ENCODE results near the gene DLG2. TPM values are rescaled to one million over a fixed set of nuclear protein-coding genes. Genes with fewer than 3 reads are reported as not detected.

DLG2 gene
- total RNA-seq, 1 donor from 2014 or later = 1.8 TPM

DNA sequence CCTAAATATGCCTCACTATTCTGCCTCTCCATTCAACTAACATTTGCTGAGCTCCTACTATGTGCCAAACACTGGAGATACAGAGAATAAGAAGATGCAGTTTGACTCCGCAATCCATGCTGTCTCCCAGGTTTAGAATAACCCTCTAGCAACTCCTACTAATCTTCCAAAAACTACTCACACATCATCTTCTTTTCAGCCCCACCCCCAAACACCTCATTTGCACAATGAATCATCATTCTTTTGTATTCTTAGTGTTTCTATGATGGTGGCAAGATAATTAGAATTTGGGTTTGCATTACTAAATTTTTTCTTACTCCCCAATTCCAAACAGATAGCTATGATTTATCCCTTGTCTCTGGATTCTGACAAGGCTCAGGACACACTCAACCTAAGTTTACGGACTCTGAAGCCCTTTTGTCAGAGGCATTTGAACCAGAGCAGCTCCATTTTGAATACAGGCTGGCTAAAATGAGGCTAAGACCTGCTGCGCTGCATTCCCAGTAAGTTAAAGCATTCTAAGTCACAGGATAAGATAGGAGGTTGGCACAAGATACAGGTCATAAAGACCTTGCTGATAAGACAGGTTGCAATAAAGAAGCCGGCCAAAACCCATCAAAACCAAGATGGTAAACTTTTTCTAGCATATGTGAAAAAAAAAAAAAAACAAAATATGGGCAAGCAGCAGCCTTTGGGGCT is 1038.9 kb downstream of the DLG2 start:
- Histone ChIP-seq H2AFZ (ENCODE audit: low read depth, low read length) (no peak overlapping the region), H3K4me2 (ENCODE audit: low read length) (no peak overlapping the region), H3K27me3 (ENCODE audit: insufficient read depth, low read length) (no peaks in the 10 kb centered on the region), H3K9me3 (ENCODE audit: insufficient read depth, low read depth, low read length) (no peaks in the 10 kb centered on the region), H4K20me1 (ENCODE audit: insufficient read depth, low read length) (no peaks in the 10 kb centered on the region), H3K4me1 (ENCODE audit: insufficient read depth, low read length) (no peaks in the 10 kb centered on the region), H3K79me2 (ENCODE audit: insufficient read depth, low read length) (no peaks in the 10 kb centered on the region), H3K27ac (ENCODE audit: low read depth, low read length) (no peak overlapping the region), H3K4me3 (ENCODE audit: insufficient read depth, low read depth, low read length) (no peak overlapping the region), H3K36me3 (ENCODE audit: insufficient read depth, low read length) (no peaks in the 10 kb centered on the region), H3K9ac (ENCODE audit: low read length) (no peak overlapping the region)
- H3K9me3 Mint-ChIP-seq (ENCODE audit: unreplicated experiment) = peaks cover 4% of the 10 kb centered on the region
- no peaks in the 10 kb centered on the region for H3K36me3 Mint-ChIP-seq (ENCODE audit: low read depth, unreplicated experiment)
- no peak for DNase-seq (ENCODE audit: low read depth)
- no peak for FAIRE-seq
- TF ChIP-seq, protein P1, sequence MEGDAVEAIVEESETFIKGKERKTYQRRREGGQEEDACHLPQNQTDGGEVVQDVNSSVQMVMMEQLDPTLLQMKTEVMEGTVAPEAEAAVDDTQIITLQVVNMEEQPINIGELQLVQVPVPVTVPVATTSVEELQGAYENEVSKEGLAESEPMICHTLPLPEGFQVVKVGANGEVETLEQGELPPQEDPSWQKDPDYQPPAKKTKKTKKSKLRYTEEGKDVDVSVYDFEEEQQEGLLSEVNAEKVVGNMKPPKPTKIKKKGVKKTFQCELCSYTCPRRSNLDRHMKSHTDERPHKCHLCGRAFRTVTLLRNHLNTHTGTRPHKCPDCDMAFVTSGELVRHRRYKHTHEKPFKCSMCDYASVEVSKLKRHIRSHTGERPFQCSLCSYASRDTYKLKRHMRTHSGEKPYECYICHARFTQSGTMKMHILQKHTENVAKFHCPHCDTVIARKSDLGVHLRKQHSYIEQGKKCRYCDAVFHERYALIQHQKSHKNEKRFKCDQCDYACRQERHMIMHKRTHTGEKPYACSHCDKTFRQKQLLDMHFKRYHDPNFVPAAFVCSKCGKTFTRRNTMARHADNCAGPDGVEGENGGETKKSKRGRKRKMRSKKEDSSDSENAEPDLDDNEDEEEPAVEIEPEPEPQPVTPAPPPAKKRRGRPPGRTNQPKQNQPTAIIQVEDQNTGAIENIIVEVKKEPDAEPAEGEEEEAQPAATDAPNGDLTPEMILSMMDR (IDR thresholded peaks at IDR 0.05; ENCODE audit: insufficient read depth, low read depth, low read length) = no peak
- no peaks in the 10 kb centered on the region for H3K27me3 Mint-ChIP-seq (ENCODE audit: low read depth, unreplicated experiment)
- H3K27ac Mint-ChIP-seq (ENCODE audit: unreplicated experiment) = no peak overlapping the region
- no peaks in the 10 kb centered on the region for H3K4me1 Mint-ChIP-seq (ENCODE audit: low read depth, unreplicated experiment)
- no peak overlapping the region for H3K4me3 Mint-ChIP-seq (ENCODE audit: unreplicated experiment)

- FAIRE-seq (no peak), DNase-seq (ENCODE audit: low read depth) (no peak)
- Histone ChIP-seq H3K27ac (ENCODE audit: low read depth, low read length) (no peak overlapping the region), H3K4me1 (ENCODE audit: insufficient read depth, low read length) (no peaks in the 10 kb centered on the region), H3K27me3 (ENCODE audit: insufficient read depth, low read length) (no peaks in the 10 kb centered on the region), H2AFZ (ENCODE audit: low read depth, low read length) (no peak overlapping the region), H3K9ac (ENCODE audit: low read length) (no peak overlapping the region), H3K36me3 (ENCODE audit: insufficient read depth, low read length) (no peaks in the 10 kb centered on the region), H4K20me1 (ENCODE audit: insufficient read depth, low read length) (no peaks in the 10 kb centered on the region), H3K9me3 (ENCODE audit: insufficient read depth, low read depth, low read length) (no peaks in the 10 kb centered on the region), H3K79me2 (ENCODE audit: insufficient read depth, low read length) (no peaks in the 10 kb centered on the region), H3K4me2 (ENCODE audit: low read length) (no peak overlapping the region), H3K4me3 (ENCODE audit: insufficient read depth, low read depth, low read length) (no peak overlapping the region)
- no peaks in the 10 kb centered on the region for H3K9me3 Mint-ChIP-seq (ENCODE audit: unreplicated experiment)
- peaks cover 3% of the 10 kb centered on the region for H3K27me3 Mint-ChIP-seq (ENCODE audit: low read depth, unreplicated experiment)
- no peak overlapping the region for H3K27ac Mint-ChIP-seq (ENCODE audit: unreplicated experiment)
- H3K36me3 Mint-ChIP-seq (ENCODE audit: low read depth, unreplicated experiment) = no peaks in the 10 kb centered on the region
- TF ChIP-seq, protein P1 (IDR thresholded peaks at IDR 0.05; ENCODE audit: insufficient read depth, low read depth, low read length) = no peak
- H3K4me3 Mint-ChIP-seq (ENCODE audit: unreplicated experiment) = no peak overlapping the region
- H3K4me1 Mint-ChIP-seq (ENCODE audit: low read depth, unreplicated experiment) = no peaks in the 10 kb centered on the region
Measured at GRCh38 chr11:84583106-84583505, 1044.0 kb downstream of the DLG2 start.

DNA sequence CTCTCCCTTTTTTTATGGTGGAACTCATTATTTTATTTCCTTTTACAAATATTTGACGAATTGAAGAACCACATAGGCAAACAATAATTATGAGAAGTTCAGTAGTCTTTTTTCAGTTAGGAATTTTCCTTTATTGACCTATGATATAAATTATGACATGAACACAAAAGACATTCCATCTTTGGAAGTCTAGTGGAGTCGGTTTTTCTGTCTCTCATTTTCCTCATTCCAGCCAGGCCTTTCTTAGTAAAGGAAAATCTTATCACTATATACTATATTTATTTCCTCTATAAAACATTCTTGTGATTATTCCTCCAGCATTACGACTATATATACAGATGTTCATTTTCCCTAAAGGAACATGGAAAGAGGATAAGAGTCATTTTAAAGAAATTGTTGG is 1046.1 kb downstream of the DLG2 start:
- no peak overlapping the region for H3K4me3 ChIP-seq (ENCODE audit: insufficient read depth, low read depth, low read length)
- H3K4me1 ChIP-seq (ENCODE audit: insufficient read depth, low read length) = no peaks in the 10 kb centered on the region
- H3K27ac ChIP-seq (ENCODE audit: low read depth, low read length) = no peak overlapping the region
- Mint-ChIP-seq H3K27me3 (ENCODE audit: low read depth, unreplicated experiment) (peaks cover 3% of the 10 kb centered on the region), H3K4me1 (ENCODE audit: low read depth, unreplicated experiment) (no peaks in the 10 kb centered on the region), H3K36me3 (ENCODE audit: low read depth, unreplicated experiment) (no peaks in the 10 kb centered on the region), H3K27ac (ENCODE audit: unreplicated experiment) (no peak overlapping the region), H3K4me3 (ENCODE audit: unreplicated experiment) (no peak overlapping the region), H3K9me3 (ENCODE audit: unreplicated experiment) (peaks cover 5% of the 10 kb centered on the region)
- TF ChIP-seq EZH2 (IDR thresholded peaks at IDR 0.05; ENCODE audit: insufficient read depth, low read length) = no peak
- TF ChIP-seq, protein P1 (IDR thresholded peaks at IDR 0.05; ENCODE audit: insufficient read depth, low read depth, low read length) = no peak
- H3K27me3 ChIP-seq (ENCODE audit: insufficient read depth, low read length) = no peaks in the 10 kb centered on the region
- no peak overlapping the region for H3K9ac ChIP-seq (ENCODE audit: low read length)
- H4K20me1 ChIP-seq (ENCODE audit: insufficient read depth, low read length) = no peaks in the 10 kb centered on the region
- no peak overlapping the region for H2AFZ ChIP-seq (ENCODE audit: low read depth, low read length)
- no peaks in the 10 kb centered on the region for H3K79me2 ChIP-seq (ENCODE audit: insufficient read depth, low read length)
- no peak overlapping the region for H3K4me2 ChIP-seq (ENCODE audit: low read length)
- no peaks in the 10 kb centered on the region for H3K36me3 ChIP-seq (ENCODE audit: insufficient read depth, low read length)
- H3K9me3 ChIP-seq (ENCODE audit: insufficient read depth, low read depth, low read length) = no peaks in the 10 kb centered on the region
- FAIRE-seq = no peak
- DNase-seq (ENCODE audit: low read depth) = no peak
